ENCODE results near the gene B9D1. TPM values are rescaled to one million over a fixed set of nuclear protein-coding genes. Genes with fewer than 3 reads are reported as not detected.

Gene B9D1
- total RNA-seq, 1 donor from 2014 or later, result 12.4 TPM

DNA sequence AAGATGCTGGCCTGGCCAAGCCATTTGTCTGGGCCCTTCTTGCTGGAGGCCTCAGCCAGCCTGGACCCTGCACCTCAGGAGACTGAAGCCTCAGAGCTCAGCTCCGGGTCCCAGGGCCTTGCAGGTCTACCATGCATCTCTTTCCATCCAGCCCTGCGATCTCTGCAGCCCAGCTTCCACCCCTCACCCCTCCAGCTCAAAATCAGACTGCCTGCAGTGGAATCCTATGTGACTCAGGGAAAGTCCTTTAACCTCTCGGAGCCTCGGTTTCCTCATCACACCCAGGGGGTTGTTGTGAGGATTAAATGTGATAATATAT is 2.9 kb upstream of the B9D1 start:
- Histone ChIP-seq H3K36me3 (ENCODE audit: control insufficient read depth, insufficient read depth, low read length) (no peaks in the 10 kb centered on the region), H3K4me3 (ENCODE audit: low read depth, low read length) (no peak overlapping the region), H3K27me3 (ENCODE audit: control insufficient read depth, insufficient read depth, low read length) (no peaks in the 10 kb centered on the region)
- DNase-seq (ENCODE audit: low read depth) (no peak), FAIRE-seq (no peak)
- TF ChIP-seq, protein P1, sequence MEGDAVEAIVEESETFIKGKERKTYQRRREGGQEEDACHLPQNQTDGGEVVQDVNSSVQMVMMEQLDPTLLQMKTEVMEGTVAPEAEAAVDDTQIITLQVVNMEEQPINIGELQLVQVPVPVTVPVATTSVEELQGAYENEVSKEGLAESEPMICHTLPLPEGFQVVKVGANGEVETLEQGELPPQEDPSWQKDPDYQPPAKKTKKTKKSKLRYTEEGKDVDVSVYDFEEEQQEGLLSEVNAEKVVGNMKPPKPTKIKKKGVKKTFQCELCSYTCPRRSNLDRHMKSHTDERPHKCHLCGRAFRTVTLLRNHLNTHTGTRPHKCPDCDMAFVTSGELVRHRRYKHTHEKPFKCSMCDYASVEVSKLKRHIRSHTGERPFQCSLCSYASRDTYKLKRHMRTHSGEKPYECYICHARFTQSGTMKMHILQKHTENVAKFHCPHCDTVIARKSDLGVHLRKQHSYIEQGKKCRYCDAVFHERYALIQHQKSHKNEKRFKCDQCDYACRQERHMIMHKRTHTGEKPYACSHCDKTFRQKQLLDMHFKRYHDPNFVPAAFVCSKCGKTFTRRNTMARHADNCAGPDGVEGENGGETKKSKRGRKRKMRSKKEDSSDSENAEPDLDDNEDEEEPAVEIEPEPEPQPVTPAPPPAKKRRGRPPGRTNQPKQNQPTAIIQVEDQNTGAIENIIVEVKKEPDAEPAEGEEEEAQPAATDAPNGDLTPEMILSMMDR (IDR thresholded peaks at IDR 0.05; ENCODE audit: insufficient read depth, low read length, severe bottlenecking), result no peak

DNA sequence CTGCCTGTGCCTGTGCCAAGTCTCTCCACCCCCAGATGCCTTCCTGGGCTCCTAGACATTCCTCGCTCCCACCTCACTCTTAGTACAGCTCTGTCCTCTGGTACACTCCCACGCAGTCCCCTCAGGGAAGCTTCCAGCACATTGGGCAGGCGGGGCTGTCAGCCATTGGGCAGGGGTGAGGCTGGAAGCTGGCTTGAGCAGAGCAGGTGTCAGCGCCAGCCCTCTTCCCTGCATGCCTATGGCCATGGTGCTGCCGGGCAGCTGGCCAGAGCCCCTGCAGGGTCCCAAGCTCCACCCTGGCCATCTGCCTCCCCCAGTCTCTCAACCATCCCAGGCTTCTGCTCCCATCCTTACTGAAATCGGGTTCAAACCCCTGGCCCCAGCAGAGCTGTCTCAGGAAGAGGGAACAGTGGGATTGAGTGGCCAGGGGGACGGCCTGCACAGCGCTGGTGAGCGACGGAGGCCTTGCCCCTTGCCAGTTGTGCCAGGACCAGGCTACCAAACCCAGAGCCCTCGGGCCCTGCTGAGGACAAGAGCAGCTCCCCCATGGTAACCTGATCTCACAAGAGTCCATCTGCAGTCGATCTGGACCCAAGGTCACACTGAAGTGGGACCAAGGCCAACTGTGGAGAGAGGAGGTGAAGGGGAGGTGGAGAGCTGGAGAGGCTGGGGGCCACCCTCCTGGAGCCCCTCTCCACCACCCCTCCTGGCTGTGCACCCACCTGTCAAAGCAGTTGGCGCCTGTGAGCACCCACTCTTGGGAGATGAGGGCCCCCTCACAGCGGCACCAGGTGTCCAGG is 2.4 kb upstream of the B9D1 start:
- TF ChIP-seq, protein P1 (IDR thresholded peaks at IDR 0.05; ENCODE audit: insufficient read depth, low read length, severe bottlenecking), result no peak
- Histone ChIP-seq H3K27me3 (ENCODE audit: control insufficient read depth, insufficient read depth, low read length) (no peaks in the 10 kb centered on the region), H3K36me3 (ENCODE audit: control insufficient read depth, insufficient read depth, low read length) (no peaks in the 10 kb centered on the region), H3K4me3 (ENCODE audit: low read depth, low read length) (no peak overlapping the region)
- DNase-seq (ENCODE audit: low read depth) (no peak), FAIRE-seq (no peak)

DNA sequence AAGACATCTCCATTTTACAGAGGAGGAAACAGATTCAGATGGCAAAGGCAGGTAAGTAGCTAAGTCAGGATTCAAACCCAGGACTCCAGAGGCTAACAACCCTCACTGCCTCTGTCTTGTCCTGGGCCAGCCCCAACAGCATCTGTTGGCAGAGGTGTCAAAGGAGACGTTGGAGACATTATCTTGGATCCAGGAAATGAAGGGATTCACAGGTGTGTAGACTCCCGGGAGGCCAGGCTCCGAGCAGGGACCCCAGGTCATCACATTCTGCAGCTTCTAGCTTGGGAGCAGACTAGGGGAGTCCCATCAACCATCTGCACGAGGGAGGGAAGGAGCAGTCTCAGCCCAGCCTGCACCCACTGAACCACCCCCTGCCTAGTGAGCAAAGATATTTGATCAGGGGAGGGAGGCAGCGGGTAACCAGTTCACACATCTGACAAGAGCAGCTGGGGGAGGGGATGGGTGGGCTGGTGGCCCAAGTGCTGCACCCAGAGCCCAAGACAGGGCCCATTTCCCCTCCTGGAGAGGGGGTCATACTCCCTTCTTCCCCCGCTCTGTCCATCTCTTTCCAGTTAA is 1.0 kb upstream of the B9D1 start:
- no peak for FAIRE-seq
- H3K4me3 ChIP-seq (ENCODE audit: low read depth, low read length), result no peak overlapping the region
- H3K36me3 ChIP-seq (ENCODE audit: control insufficient read depth, insufficient read depth, low read length), result peaks cover 2% of the 10 kb centered on the region
- no peak for DNase-seq (ENCODE audit: low read depth)
- TF ChIP-seq, protein P1 (IDR thresholded peaks at IDR 0.05; ENCODE audit: insufficient read depth, low read length, severe bottlenecking), result no peak
- no peaks in the 10 kb centered on the region for H3K27me3 ChIP-seq (ENCODE audit: control insufficient read depth, insufficient read depth, low read length)

DNA sequence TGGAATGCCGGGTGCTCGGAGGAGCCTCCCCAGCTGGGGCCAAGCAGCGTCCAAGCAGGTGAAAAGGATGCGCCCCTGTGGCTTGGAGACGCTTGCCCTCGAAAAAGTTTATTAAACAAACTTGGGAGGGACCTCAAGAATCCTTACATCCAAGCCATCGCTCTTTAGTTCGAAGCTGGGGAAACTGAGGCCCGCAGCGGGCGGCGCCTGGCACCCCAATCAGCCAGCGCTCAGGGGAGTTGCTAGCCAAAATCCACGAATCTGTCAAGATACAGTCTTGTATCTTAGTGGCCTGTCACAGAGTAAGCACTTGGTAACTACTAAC is 553 bp upstream of the B9D1 start:
- Histone ChIP-seq H3K4me3 (ENCODE audit: low read depth, low read length) (peak overlapping the region; percentile 76), H3K27me3 (ENCODE audit: control insufficient read depth, insufficient read depth, low read length) (no peaks in the 10 kb centered on the region), H3K36me3 (ENCODE audit: control insufficient read depth, insufficient read depth, low read length) (peaks cover 2% of the 10 kb centered on the region)
- DNase-seq (ENCODE audit: low read depth), result no peak
- FAIRE-seq, result no peak
- TF ChIP-seq, protein P1 (IDR thresholded peaks at IDR 0.05; ENCODE audit: insufficient read depth, low read length, severe bottlenecking), result no peak

DNA sequence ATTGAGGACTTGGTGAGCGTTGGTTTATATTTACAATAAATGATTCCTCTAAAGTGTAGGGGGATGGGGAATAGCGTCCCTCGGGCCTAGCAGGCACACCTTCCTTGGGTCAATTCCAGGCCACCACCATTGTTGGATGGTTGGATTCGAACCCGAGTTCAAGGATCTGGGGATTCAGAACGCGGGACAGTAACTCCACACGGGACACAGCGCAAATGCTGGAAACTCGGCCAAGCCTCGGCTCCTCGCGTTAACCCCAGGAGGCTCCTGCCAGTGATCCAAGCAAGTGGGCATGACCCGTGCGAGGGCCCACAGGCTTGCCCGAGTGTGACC is 613 bp downstream of the B9D1 start:
- DNase-seq (ENCODE audit: low read depth) (no peak), FAIRE-seq (no peak)
- peaks cover 4% of the 10 kb centered on the region for H3K36me3 ChIP-seq (ENCODE audit: control insufficient read depth, insufficient read depth, low read length)
- H3K4me3 ChIP-seq (ENCODE audit: low read depth, low read length), result peak overlapping the region; percentile 76
- TF ChIP-seq, protein P1 (IDR thresholded peaks at IDR 0.05; ENCODE audit: insufficient read depth, low read length, severe bottlenecking), result no peak
- no peaks in the 10 kb centered on the region for H3K27me3 ChIP-seq (ENCODE audit: control insufficient read depth, insufficient read depth, low read length)

DNA sequence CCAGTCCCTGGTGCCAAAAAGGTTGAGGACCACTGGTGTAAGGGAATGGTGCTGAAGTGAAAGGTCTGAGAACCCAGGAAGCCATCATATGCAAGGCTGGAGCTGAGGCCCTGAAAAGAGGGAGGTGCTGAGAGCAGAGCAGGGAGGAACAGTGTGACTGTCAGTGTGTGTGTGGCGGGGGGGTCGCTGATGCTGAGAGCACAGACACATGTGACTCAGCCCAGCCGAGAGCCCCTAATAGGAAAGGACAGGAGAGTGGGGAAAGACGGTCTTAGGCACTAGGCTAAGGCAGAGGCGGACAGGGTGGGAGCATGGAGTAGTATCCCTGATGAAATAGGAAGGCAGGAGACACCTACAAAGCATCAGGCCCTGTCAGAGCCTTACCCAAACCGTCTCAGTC is 1.2 kb downstream of the B9D1 start:
- no peak for DNase-seq (ENCODE audit: low read depth)
- Histone ChIP-seq H3K4me3 (ENCODE audit: low read depth, low read length) (no peak overlapping the region), H3K36me3 (ENCODE audit: control insufficient read depth, insufficient read depth, low read length) (peaks cover 4% of the 10 kb centered on the region), H3K27me3 (ENCODE audit: control insufficient read depth, insufficient read depth, low read length) (no peaks in the 10 kb centered on the region)
- TF ChIP-seq, protein P1 (IDR thresholded peaks at IDR 0.05; ENCODE audit: insufficient read depth, low read length, severe bottlenecking), result no peak
- no peak for FAIRE-seq

Data from bronchial epithelial cell (primary cell).